Measurements from ENCODE around the gene TTLL1. TPM values are rescaled to one million over a fixed set of nuclear protein-coding genes. Genes with fewer than 3 reads are reported as not detected.

The TTLL1 gene
- total RNA-seq (2022) (2.6 and 3.3 TPM in 2 replicates), Bru-seq, nascent RNA (percentile 32 among the genes with signal in this experiment), BruChase-seq, experiment 1, labeled RNA remaining after a 6-hour chase (percentile 34 among the genes with signal in this experiment), BruChase-seq, experiment 2, labeled RNA remaining after a 2-hour chase (percentile 29 among the genes with signal in this experiment)
- long read RNA-seq, transcript TTLL1-201 (11 exons, 1,645 nt): major isoform, 6 of 9 reads
- long read RNA-seq, partial matches to known transcripts: 1 of 9 reads
- long read RNA-seq, other reads (novel, unspliced or antisense): 2 of 9 reads

GRCh38 chr22:43088984-43089717 lies at the start of gene TTLL1:
TTLL1 (minus strand) TSS chr22:43089391; CDS start chr22:43075586, 13,805 bp downstream.
- no TSS peak for BruUV-seq (replicated peaks)

GRCh38 chr22:43136801-43137200 lies 47.6 kb upstream of the TTLL1 start:
- Mint-ChIP-seq H3K36me3 (ENCODE audit: insufficient read depth, unreplicated experiment) (peaks cover 68% of the 10 kb centered on the region), H3K4me1 (ENCODE audit: low read depth, unreplicated experiment) (no peaks in the 10 kb centered on the region), H3K9me3 (ENCODE audit: low read depth, unreplicated experiment) (no peaks in the 10 kb centered on the region), H3K4me3 (ENCODE audit: low read depth, unreplicated experiment) (no peak overlapping the region), H3K27me3 (ENCODE audit: unreplicated experiment) (no peaks in the 10 kb centered on the region), H3K27ac (ENCODE audit: unreplicated experiment) (no peak overlapping the region)
- no TSS peak for BruUV-seq (replicated peaks)
- intact Hi-C loops (cut with micrococcal nuclease; ENCODE audit: unreplicated experiment): no loop called here
- CTCF ChIA-PET: no interaction called here
- no peak for TF ChIP-seq CTCF (IDR thresholded peaks at IDR 0.05; ENCODE audit: unreplicated experiment)
- no peak for DNase-seq

More at GRCh38 chr22:43088984-43089717, at the start of gene TTLL1:
- no peak for TF ChIP-seq CTCF (IDR thresholded peaks at IDR 0.05; ENCODE audit: unreplicated experiment)
- peak; percentile 95 for DNase-seq
- CTCF ChIA-PET: no interaction called here
- Mint-ChIP-seq H3K36me3 (ENCODE audit: insufficient read depth, unreplicated experiment) (peaks cover 13% of the 10 kb centered on the region), H3K27me3 (ENCODE audit: unreplicated experiment) (no peaks in the 10 kb centered on the region), H3K4me1 (ENCODE audit: low read depth, unreplicated experiment) (peaks cover 7% of the 10 kb centered on the region), H3K27ac (ENCODE audit: unreplicated experiment) (peak within 1 kb of the TSS; percentile 58), H3K9me3 (ENCODE audit: low read depth, unreplicated experiment) (peaks cover 2% of the 10 kb centered on the region), H3K4me3 (ENCODE audit: low read depth, unreplicated experiment) (peak within 1 kb of the TSS; percentile 86)
- intact Hi-C loops (cut with micrococcal nuclease; ENCODE audit: unreplicated experiment): no loop called here

GRCh38 chr22:43136255-43136654 lies 47.1 kb upstream of the TTLL1 start:
- Mint-ChIP-seq H3K27ac (ENCODE audit: unreplicated experiment) (no peak overlapping the region), H3K4me3 (ENCODE audit: low read depth, unreplicated experiment) (no peak overlapping the region), H3K36me3 (ENCODE audit: insufficient read depth, unreplicated experiment) (peaks cover 72% of the 10 kb centered on the region), H3K4me1 (ENCODE audit: low read depth, unreplicated experiment) (no peaks in the 10 kb centered on the region), H3K27me3 (ENCODE audit: unreplicated experiment) (no peaks in the 10 kb centered on the region), H3K9me3 (ENCODE audit: low read depth, unreplicated experiment) (no peaks in the 10 kb centered on the region)
- no TSS peak for BruUV-seq (replicated peaks)
- peak; percentile 66 for DNase-seq
- intact Hi-C loops (cut with micrococcal nuclease; ENCODE audit: unreplicated experiment): no loop called here
- CTCF ChIA-PET: no interaction called here
- peak; percentile 90 for TF ChIP-seq CTCF (IDR thresholded peaks at IDR 0.05; ENCODE audit: unreplicated experiment)

- peaks cover 74% of the 10 kb centered on the region for H3K36me3 Mint-ChIP-seq (ENCODE audit: insufficient read depth, unreplicated experiment)
- no TSS peak for BruUV-seq (replicated peaks)
- H3K27ac Mint-ChIP-seq (ENCODE audit: unreplicated experiment): no peak overlapping the region
- TF ChIP-seq CTCF (IDR thresholded peaks at IDR 0.05; ENCODE audit: unreplicated experiment): no peak
- CTCF ChIA-PET: no interaction called here
- DNase-seq: no peak
- H3K4me3 Mint-ChIP-seq (ENCODE audit: low read depth, unreplicated experiment): no peak overlapping the region
- intact Hi-C loops (cut with micrococcal nuclease; ENCODE audit: unreplicated experiment): no loop called here
- no peaks in the 10 kb centered on the region for H3K27me3 Mint-ChIP-seq (ENCODE audit: unreplicated experiment)
- no peaks in the 10 kb centered on the region for H3K4me1 Mint-ChIP-seq (ENCODE audit: low read depth, unreplicated experiment)
- H3K9me3 Mint-ChIP-seq (ENCODE audit: low read depth, unreplicated experiment): no peaks in the 10 kb centered on the region
These were observed 46.4 kb upstream of the TTLL1 start for GRCh38 chr22:43135565-43135964.
